Adipocyte (in vitro differentiated cells): ENCODE data around the gene TMEM8B.

Experiments
- DNase-seq: peaks from one replicate; pipeline ENCODE4 v3.0.0-alpha.2; 2015; ENCODE audit warnings: low read depth
- H3K27me3 ChIP-seq: replicated peaks from 2 replicates; pipeline ENCODE4 v1.7.0; 2013; ENCODE audit warnings: mild to moderate bottlenecking, low read length, moderate library complexity; ENCODE audit not compliant: control insufficient read depth, insufficient read depth
- H3K36me3 ChIP-seq: 2 replicates; pipeline ENCODE4 v1.7.0; 2013; ENCODE audit warnings: low read length, mild to moderate bottlenecking, moderate library complexity; ENCODE audit not compliant: control insufficient read depth, insufficient read depth, severe bottlenecking
- H3K4me1 ChIP-seq: 2 replicates; pipeline ENCODE4 v1.7.0; 2013; ENCODE audit warnings: mild to moderate bottlenecking, low read length, moderate library complexity; ENCODE audit not compliant: control insufficient read depth, insufficient read depth
- H3K4me3 ChIP-seq: 2 replicates; pipeline ENCODE4 v1.7.0; 2013; ENCODE audit warnings: mild to moderate bottlenecking, low read length, moderate library complexity
- H3K9ac ChIP-seq: 2 replicates; pipeline ENCODE4 v1.7.0; 2013; ENCODE audit warnings: mild to moderate bottlenecking, low read length, moderate library complexity
- H3K9me3 ChIP-seq: 2 replicates; pipeline ENCODE4 v1.7.0; 2013; ENCODE audit warnings: mild to moderate bottlenecking, low read length, moderate library complexity; ENCODE audit not compliant: control insufficient read depth

Gene TMEM8B

GRCh38 chr9:35899021-35899420 lies 70.0 kb downstream of the TMEM8B start:
- Histone ChIP-seq H3K9me3 (no peaks in the 10 kb centered on the region), H3K36me3 (no peaks in the 10 kb centered on the region), H3K4me3 (no peak overlapping the region), H3K9ac (no peak overlapping the region), H3K4me1 (no peaks in the 10 kb centered on the region), H3K27me3 (no peaks in the 10 kb centered on the region)
- DNase-seq, result no peak

- no peaks in the 10 kb centered on the region for H3K27me3 ChIP-seq
- H3K4me1 ChIP-seq, result peaks cover 36% of the 10 kb centered on the region
- H3K9ac ChIP-seq, result no peak overlapping the region
- H3K9me3 ChIP-seq, result no peaks in the 10 kb centered on the region
- no peaks in the 10 kb centered on the region for H3K36me3 ChIP-seq
- no peak overlapping the region for H3K4me3 ChIP-seq
- DNase-seq, result peak; percentile 80
These were observed 74.0 kb downstream of the TMEM8B start for GRCh38 chr9:35903049-35903448.

- H3K4me3 ChIP-seq, result no peak overlapping the region
- H3K36me3 ChIP-seq, result no peaks in the 10 kb centered on the region
- H3K9me3 ChIP-seq, result no peaks in the 10 kb centered on the region
- peak overlapping the region; percentile 100 for H3K9ac ChIP-seq
- no peaks in the 10 kb centered on the region for H3K27me3 ChIP-seq
- peaks cover 49% of the 10 kb centered on the region for H3K4me1 ChIP-seq
- DNase-seq, result no peak
These were observed 75.3 kb downstream of the TMEM8B start for GRCh38 chr9:35904338-35904737.

- peak; percentile 48 for DNase-seq
- H3K4me1 ChIP-seq, result peaks cover 58% of the 10 kb centered on the region
- peak overlapping the region; percentile 100 for H3K9ac ChIP-seq
- no peaks in the 10 kb centered on the region for H3K36me3 ChIP-seq
- H3K9me3 ChIP-seq, result no peaks in the 10 kb centered on the region
- peak overlapping the region; percentile 79 for H3K4me3 ChIP-seq
- H3K27me3 ChIP-seq, result no peaks in the 10 kb centered on the region
These were observed 76.2 kb downstream of the TMEM8B start for GRCh38 chr9:35905051-35905781.

GRCh38 chr9:35905912-35906679 lies 77.1 kb downstream of the TMEM8B start, which contains the start of gene HRCT1:
TSS of gene HRCT1 (plus strand) at chr9:35906202. CDS start at chr9:35906288, 86 bp downstream.
- peaks cover 65% of the 10 kb centered on the region for H3K4me1 ChIP-seq
- H3K27me3 ChIP-seq, result no peaks in the 10 kb centered on the region
- peak; percentile 96 for DNase-seq
- H3K4me3 ChIP-seq, result peak within 1 kb of the TSS; percentile 79
- H3K9ac ChIP-seq, result peak within 1 kb of the TSS; percentile 100
- H3K36me3 ChIP-seq, result no peaks in the 10 kb centered on the region
- H3K9me3 ChIP-seq, result no peaks in the 10 kb centered on the region

GRCh38 chr9:35906923-35907699 lies 78.1 kb downstream of the TMEM8B start:
- H3K36me3 ChIP-seq, result no peaks in the 10 kb centered on the region
- peak overlapping the region; percentile 100 for H3K9ac ChIP-seq
- H3K4me3 ChIP-seq, result peak overlapping the region; percentile 79
- no peaks in the 10 kb centered on the region for H3K27me3 ChIP-seq
- DNase-seq, result peak; percentile 86
- H3K4me1 ChIP-seq, result peaks cover 70% of the 10 kb centered on the region
- H3K9me3 ChIP-seq, result no peaks in the 10 kb centered on the region

- no peaks in the 10 kb centered on the region for H3K9me3 ChIP-seq
- no peaks in the 10 kb centered on the region for H3K36me3 ChIP-seq
- H3K4me3 ChIP-seq, result peak overlapping the region; percentile 79
- peak; percentile 86 for DNase-seq
- no peaks in the 10 kb centered on the region for H3K27me3 ChIP-seq
- H3K9ac ChIP-seq, result peak overlapping the region; percentile 100
- peaks cover 70% of the 10 kb centered on the region for H3K4me1 ChIP-seq
These were observed 78.9 kb downstream of the TMEM8B start for GRCh38 chr9:35907711-35908503.

GRCh38 chr9:35908504-35909125 lies 79.6 kb downstream of the TMEM8B start:
- H3K9me3 ChIP-seq, result no peaks in the 10 kb centered on the region
- no peaks in the 10 kb centered on the region for H3K27me3 ChIP-seq
- peaks cover 70% of the 10 kb centered on the region for H3K4me1 ChIP-seq
- H3K9ac ChIP-seq, result peak overlapping the region; percentile 100
- peak overlapping the region; percentile 79 for H3K4me3 ChIP-seq
- no peak for DNase-seq
- H3K36me3 ChIP-seq, result no peaks in the 10 kb centered on the region

GRCh38 chr9:35909274-35909673 lies 80.2 kb downstream of the TMEM8B start, which contains the start of gene SPAAR:
TSS of gene SPAAR (plus strand) at chr9:35909490. CDS start at chr9:35910464, 974 bp downstream.
- no peak for DNase-seq
- no peaks in the 10 kb centered on the region for H3K27me3 ChIP-seq
- H3K36me3 ChIP-seq, result no peaks in the 10 kb centered on the region
- peak within 1 kb of the TSS; percentile 100 for H3K9ac ChIP-seq
- H3K9me3 ChIP-seq, result no peaks in the 10 kb centered on the region
- peaks cover 69% of the 10 kb centered on the region for H3K4me1 ChIP-seq
- H3K4me3 ChIP-seq, result peak within 1 kb of the TSS; percentile 79
